HG03045 (cell line): ENCODE results near the gene GDPGP1.
"Not testable (repeated sequence)": the region's sequence is repeated elsewhere in the genome, so short reads cannot be mapped to it uniquely, and the experiment has no call there.

Experiments
- ATAC-seq: cut with Tn5 transposase; IDR thresholded peaks from one replicate; pipeline ENCODE4 v1.9.1; 2021; ENCODE audit warnings: mild to moderate bottlenecking, moderate library complexity; ENCODE audit not compliant: unreplicated experiment

Gene GDPGP1

DNA sequence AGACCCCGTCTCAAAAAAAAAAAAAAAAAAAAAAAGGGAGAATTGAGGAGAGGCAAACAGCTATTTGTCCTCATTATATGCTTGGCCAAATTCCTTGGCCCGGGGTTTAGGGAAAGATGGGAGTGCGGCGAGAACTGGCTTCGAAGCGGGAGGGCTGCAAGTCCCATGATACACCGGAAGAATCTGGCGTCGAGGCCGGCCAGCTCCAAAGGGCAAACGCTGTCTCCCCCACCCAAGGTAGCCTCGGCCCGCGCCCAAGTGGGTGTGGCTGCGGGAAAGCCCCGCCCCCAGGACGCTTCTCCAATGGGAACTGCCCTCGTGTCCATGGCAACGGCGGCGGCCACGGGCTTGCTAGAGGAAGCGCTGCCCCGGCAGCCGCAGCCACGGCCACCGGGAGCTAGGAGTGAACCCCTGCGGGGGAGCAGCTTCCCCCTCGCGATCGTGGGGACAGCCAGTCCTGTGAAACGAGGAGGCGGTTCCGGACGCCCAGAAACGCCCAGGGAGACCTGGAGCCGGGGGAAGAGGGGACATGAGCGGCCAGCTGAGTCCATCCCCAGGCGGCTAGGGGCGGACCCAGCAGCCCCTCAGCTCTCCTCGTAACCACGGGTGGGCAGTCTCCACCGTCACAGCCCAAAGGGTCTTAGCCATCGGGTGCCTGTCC, 15.3 kb downstream of the GDPGP1 start, which contains the start of gene TTLL13:
TTLL13 (plus strand) TSS at position 354 of the 661 bp plus-strand sequence. CDS start 1,075 bp downstream, outside the sequence.
- ATAC-seq: peak; percentile 79

DNA sequence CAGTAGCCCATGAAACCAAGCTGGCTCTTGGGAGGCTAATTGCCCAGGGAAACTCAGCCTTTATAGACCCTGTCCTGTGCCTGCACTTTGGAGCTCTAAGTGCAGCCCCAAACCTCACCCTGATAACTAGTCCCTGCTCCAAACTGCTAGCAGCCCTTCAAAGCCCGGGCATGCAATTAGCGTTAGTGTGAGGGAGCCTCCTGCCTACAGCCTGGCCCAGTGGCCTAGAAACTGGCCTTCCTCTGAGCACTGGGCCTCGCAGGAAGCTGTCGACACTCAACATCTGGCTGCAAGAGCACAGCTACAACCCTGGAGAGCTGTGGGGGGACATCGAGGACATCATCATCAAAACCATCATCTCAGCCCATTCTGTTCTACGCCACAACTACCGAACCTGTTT, 23.8 kb downstream of the GDPGP1 start:
- ATAC-seq: no peak

DNA sequence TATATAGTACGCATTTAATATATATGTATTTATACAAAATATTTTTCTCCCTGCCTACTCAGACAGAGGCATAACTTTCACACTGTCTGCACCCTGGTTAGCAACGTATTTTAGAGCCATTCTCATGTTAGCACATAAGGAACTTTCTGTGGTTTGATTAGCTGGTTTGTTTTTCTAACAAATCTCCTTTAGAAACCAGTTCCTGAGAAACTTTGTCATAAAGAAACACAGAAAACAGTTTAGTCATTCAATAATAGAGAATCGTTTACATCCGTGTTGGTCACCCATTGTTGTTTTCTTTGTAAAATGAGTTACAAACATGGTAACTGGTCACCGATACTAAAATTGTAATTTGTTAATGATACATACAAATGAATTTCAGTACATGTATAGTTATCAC, 25.5 kb downstream of the GDPGP1 start:
- peak; percentile 54 for ATAC-seq

DNA sequence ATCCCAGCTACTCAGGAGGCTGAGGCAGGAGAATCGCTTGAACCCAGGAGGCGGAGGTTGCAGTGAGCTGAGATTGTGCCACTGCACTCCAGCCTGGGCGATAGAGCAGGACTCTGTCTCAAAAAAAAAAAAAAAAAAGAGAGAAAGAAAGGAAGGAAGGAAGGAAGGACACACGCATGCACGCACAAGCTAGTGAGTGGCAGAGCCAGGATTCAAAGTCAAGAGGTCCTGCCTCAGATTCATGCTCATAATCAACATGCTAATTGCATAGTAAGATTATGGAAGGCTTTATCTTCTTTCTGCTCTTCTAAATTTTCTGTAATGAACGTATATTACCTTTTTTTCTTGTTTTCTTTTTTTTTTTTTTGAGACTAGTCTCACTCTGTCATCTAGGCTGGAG, 26.7 kb downstream of the GDPGP1 start:
- not testable (repeated sequence) for ATAC-seq

DNA sequence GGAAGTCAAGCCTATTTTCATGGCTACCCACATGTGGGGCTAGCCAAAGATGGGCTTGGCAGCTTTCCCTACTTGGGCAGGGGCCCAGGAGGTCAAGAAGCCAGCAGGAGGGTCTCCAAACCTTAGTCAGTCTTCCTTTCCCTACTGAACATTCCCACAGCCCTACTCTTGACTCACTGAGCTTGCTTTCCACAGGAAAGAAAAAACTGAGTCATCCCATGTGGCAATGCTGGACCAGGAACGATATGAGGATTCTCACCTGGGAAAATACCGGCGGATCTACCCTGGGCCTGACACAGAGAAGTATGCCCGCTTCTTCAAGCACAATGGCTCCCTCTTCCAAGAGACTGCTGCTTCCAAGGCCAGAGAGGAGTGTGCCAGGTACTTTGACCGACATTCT, 27.8 kb downstream of the GDPGP1 start:
- ATAC-seq: no peak

DNA sequence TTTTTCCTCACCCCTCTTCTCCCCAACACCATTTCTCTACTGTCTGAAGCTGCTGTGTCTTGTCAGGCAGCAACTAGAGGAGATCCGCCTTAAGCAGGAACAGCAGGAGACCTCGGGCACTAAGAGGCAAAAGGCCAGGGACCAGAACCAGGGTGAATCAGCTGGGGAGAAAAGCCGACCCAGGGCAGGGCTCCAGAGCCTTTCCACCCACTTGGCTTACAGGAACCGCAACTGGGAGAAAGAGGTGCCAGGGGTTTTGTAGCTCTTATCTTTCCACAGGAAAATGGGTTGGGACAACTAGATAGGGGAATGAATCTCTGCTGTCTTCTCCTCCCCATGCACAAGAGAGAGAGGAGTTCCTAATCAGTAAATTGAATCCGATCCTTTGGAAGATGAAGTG, 28.4 kb downstream of the GDPGP1 start:
- no peak for ATAC-seq

DNA sequence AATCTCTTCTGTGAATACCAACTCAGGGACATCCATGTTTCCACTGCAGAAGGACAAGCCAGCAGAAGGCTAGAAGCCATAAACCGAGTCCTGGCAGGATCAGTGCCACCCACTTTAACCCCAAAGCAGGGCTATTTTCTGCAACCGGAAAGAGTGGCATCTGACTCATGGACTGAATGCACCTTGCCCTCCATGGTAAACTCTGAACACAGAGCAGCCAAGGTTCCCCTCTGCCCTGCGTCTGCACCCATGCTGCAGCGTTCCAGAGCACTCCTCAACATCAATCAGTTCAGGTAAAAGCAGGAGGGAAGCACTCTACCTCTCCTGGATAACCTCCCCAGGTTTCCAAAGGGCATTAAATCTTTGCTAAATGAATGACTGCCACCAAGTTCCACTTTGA, 30.7 kb downstream of the GDPGP1 start:
- no peak for ATAC-seq

DNA sequence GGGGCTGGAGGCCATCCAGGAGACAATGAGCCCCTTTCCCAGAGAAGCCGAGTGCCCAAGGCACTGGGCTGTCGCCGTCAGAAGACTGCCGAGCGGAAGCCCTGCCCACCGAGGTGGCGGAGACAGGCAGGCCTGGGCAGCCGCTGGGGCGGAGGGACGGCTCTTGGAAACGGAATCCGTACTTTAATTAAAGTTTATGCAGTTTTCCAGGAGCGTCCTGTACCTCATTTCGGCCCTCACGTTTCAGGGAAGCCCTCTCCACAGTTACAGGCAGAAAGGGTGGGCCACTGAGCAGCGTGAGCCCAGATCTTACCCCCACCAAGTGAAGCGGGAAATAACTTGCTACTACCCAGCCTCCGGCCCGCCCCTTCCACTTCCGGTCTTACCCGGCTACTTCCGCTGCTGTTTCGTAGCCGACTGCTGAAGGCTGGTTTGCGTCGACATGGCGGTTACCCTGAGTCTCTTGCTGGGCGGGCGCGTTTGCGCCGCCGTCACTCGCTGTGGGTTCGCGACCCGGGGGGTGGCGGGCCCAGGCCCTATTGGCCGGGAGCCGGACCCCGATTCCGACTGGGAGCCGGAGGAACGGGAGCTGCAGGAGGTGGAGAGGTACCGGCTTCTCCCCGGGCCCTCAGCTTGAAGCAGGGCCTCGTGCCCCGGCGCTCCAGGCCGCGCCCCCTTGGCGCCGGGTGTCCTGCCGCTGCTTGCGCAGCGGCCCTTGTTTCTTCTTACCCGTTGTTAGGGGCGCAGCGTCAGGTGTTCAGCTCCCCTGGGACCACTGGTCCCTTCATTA, 31.5 kb downstream of the GDPGP1 start, which contains the start of gene NGRN:
NGRN (plus strand) TSS at position 402 of the 790 bp plus-strand sequence; CDS start at position 443, 41 bp downstream.
- ATAC-seq: peak; percentile 90

DNA sequence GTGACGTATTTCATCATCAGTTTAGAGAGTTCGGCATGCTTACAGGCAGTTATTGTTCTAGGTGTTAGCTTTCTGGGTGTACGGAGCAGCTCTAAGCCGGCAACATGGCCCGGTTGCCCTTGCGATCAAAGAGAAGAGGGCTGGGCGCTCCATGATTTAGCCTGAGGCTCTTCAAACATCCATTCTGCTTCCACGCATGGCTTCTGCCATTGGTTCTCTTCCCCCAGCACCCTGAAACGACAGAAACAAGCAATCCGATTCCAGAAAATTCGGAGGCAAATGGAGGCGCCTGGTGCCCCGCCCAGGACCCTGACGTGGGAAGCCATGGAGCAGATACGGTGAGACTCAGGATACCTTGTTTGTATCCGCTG, 32.0 kb downstream of the GDPGP1 start:
- ATAC-seq: peak; percentile 13

DNA sequence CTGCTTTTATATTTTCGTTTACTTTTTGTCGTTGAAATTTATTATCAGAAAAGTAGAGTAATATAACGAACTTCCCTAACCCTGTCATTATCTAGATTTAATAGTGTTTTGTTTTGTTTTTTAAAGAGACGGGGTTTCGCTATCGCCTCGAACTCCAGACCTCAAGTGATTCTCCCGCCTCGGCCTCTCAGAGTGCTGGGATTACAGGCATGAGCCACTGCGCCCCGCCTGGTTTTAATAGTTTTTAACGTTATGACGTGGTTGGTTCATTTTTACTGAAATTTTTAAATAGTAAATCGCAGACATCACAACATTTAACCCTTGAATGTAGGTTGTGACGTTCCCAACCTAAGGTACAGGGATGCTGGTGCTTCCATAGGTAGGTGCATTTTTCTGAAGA, 32.5 kb downstream of the GDPGP1 start:
- no peak for ATAC-seq

DNA sequence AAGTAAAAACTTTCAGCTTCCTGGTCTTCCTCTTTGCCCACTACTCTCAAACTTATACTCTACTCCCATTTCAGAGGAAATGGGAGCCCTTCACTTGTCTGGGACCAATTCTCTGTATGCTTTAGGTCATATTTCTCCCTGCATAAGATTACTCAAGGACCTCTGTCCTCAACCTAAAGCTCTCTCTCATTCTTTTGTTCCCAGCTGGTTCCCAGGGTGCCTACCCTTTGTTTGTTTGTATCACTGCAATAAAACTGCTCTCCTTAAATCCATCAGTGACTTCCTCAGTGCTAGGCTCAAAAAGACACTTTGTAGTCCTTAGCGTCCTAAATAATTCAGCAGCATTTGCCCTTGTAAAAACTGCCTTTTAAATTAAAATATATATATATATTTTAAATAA, 34.4 kb downstream of the GDPGP1 start:
- no peak for ATAC-seq

DNA sequence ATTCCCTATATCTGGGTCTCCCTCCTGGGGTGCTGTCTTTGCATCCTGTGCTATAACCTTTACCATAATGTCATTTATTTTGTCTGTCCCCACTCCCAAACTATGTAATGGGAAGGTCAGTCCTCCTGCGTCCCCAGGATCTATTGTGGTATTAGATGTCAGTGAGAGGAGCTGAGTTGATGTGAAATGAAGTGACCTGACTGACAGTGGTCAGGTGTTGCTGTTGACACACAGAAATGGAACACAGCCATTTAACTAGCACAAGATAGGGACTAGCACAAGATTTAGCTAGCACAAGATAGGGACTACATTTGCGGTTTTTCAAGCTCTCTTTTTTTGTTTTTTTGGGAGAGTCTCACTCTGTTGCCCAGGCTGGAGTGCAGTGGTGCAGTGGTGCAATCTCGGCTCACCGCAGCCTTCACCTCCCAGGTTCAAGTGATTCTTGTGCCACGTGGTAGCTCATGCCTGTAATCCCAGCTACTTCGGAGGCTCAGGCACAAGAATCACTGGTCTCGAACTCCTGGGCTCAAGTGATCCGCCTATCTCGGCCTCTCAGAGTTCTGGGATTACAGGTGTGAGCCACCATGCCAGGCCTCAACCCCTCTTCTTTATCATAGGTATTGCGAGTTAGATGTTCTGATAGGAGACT, 36.6 kb downstream of the GDPGP1 start:
- no peak for ATAC-seq

DNA sequence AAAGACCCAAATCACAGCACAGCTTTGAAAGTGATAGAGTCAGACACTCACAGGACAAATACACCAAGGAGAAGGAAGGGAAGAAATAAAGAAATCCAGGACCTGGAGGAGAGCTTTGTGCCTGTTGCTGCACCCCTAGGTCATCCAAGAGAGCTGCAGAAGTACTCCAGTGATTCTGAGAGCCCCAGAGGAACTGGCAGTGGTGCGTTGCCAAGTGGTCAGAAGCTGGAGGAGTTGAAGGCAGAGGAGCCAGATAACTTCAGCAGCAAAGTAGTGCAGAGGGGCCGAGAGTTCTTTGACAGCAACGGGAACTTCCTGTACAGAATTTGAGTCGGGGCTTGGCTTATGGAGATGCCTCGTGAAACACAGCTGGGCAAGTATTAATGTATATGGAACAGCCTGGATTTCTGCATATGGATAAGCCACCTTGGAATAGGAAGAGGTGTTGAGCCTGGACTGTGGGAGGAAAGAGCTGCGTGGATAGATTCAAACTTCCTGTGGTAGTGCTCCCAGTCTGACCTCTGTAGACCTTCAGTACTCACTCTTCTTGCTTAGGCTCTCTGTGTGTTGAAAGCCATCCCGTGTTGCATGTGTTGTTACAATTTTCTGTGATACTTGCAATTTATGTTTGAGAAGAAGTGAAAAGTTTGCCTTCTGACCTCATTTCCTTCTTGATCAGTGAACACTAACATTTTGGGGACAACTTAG, 37.6 kb downstream of the GDPGP1 start:
- ATAC-seq: no peak

DNA sequence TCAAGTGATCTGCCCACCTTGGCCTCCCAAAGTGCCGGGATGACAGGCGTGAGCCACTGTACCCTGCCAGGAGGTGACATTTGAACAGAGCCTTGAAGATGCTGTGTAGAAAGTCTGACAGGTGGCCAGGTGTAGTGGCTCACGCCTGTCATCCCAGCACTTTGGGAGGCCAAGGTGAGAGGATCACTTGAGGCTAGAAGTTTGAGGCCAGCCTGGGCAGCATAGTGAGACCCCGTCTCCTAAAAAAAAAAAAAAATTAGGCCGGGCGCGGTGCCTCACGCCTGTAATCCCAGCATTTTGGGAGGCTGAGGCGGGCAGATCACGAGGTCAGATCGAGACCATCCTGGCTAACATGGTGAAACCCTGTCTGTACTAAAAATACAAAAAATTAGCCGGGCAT, 44.5 kb downstream of the GDPGP1 start:
- ATAC-seq: not testable (repeated sequence)

DNA sequence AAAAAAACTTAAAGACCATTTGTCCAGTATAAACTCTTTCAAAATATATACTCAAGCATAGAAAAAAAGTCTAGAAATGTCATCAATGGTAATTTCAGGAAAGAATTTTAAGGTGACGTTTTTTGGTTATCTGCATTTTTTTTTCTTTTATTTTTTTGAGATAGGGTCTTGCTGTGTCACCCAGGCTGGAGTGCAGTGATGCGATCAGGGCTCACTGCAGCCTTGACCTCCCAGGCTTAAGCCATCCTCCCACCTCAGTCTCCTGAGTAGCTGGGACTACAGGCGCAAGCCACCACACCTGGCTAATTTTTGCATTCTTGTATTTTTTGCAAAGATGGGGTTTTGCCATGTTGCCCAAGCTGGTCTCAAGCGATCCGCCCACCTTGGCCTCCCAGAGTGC, 46.7 kb downstream of the GDPGP1 start:
- ATAC-seq: not testable (repeated sequence)

DNA sequence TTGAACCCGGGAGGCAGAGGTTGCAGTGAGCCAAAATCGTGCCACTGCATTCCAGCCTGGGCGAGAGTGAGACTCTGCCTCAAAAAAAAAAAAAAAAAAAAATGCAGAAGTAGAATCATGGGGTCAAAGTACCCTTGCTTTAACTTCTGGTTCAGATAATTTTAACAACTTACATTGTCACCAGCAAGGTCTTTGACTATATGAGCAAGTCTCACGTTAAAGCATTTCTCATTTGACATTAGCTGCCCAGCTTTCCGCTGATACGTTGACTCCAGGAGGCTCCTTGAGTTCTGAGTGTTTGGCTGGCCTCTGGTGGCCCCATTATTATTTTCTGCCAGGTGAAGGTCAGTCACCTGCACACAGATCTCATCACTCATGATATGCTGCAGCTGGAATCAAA, 47.6 kb downstream of the GDPGP1 start:
- ATAC-seq: not testable (repeated sequence)

DNA sequence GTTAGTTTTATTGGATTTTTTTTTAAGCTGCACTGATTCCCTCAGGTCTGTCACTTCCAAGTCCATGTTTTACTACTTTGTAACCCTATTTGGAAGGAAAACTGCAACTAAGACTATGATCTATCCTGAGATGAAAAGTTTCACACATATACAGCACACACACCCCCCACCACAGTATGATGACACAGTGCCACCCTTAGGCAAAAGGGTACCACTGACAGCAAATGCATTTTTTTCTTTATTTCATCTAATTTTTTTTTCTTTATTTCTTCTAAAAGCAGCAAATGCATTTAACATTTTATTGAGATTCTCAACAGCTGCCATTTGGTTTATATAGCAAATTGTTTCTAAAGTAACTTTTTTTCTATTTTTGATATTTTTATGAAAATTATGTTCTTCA, 52.7 kb downstream of the GDPGP1 start:
- no peak for ATAC-seq

DNA sequence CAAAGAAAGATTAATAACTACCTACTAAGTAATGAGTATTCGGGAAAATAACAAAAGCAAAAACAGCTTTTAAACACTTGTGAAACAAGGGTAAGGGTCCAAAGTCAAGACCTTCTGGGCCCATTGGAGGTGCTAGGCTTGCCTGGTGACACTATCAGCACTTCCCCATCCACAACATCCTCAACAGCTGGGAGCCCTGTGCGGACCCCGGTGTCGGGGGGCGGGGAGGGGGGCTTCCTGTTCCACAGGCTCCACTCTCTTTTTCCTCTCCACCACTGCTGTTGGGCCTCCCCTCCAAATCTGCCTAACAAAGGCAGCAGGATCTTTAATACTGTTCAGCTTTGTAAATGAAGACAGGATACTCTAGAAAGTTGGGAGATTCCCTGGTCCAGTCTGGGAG, 53.1 kb downstream of the GDPGP1 start:
- ATAC-seq: no peak

DNA sequence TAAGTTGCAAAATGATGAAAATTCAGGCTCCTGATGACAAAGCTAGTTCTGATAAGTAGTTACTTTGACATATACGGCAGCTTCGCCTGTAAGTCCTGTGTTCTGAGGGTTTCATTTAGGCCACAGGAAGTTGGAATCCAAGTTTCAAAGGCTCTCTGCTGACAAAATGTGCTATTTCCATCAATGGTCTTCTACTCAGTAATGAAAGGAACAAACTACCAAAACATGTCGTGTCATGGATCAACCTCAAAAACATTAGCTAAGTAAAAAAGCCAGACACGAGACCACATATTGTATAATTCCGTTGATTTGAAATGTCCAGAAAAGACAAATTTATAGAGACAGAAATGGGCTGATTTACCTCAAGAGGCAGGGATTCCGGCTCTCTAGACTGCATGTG, 53.9 kb downstream of the GDPGP1 start:
- ATAC-seq: no peak

DNA sequence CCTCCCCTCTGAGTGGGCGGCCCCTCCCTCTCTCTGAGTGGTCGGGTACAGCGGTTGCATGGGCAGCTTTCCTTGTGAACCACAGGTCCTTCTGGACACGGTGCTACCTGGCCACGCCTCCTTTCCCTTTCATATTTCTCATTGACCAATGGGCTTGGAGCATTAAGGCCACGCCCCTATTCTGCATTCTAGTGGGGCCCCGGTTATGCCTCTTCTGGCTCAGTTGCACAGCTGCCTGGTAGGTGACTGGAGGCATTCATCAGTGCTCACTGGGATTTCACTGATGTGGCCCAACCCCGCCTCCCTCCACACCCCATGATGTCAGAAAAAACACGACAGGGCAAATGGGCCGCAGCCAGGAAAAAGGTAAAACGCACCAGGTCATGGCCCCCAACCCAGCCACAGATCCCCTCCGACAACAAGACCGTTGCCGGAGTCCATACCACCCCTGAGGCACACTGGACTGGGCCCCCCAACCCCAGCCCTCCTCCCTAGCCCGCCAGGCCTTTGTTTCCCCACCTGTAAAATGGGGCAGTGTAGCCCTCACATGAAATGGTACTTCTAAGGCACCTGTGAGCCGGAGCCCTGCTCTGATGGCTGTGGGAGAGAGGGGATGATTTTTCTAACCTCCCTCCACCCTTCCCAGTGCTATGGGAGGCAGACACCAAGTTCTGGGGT, 57.8 kb downstream of the GDPGP1 start:
- ATAC-seq: no peak
